KMS-11 (cell line): ENCODE results near the gene SEC14L3.
"Not testable (repeated sequence)": the region's sequence is repeated elsewhere in the genome, so short reads cannot be mapped to it uniquely, and the experiment has no call there.

Experiments used
- H2AFZ ChIP-seq: fragments of 200-600 bp; sonication (generic); 2 replicates; pipeline ENCODE4 v1.6.1; 2016; ENCODE audit warnings: antibody characterized with exemption, mixed run types, low read depth
- H3K27ac ChIP-seq: fragments of 200-600 bp; sonication (generic); 2 replicates; pipeline ENCODE4 v1.6.1; 2016; ENCODE audit warnings: mild to moderate bottlenecking, mixed run types
- H3K27me3 ChIP-seq: fragments of 200-600 bp; sonication (generic); 2 replicates; pipeline ENCODE4 v1.6.1; 2017; ENCODE audit warnings: mild to moderate bottlenecking, low read depth, mixed run types, moderate library complexity; ENCODE audit not compliant: insufficient read depth
- H3K36me3 ChIP-seq: fragments of 200-600 bp; sonication (generic); 2 replicates; pipeline ENCODE4 v1.6.1; 2017; ENCODE audit warnings: mild to moderate bottlenecking, mixed run types; ENCODE audit not compliant: insufficient read depth
- H3K4me1 ChIP-seq: fragments of 200-600 bp; sonication (generic); 2 replicates; pipeline ENCODE4 v1.6.1; 2016; ENCODE audit warnings: mild to moderate bottlenecking, low read depth, mixed run types; ENCODE audit not compliant: poor library complexity, severe bottlenecking
- H3K4me2 ChIP-seq: fragments of 200-600 bp; sonication (generic); 2 replicates; pipeline ENCODE4 v1.7.0; 2016; ENCODE audit warnings: mild to moderate bottlenecking, mixed run types
- H3K4me3 ChIP-seq: fragments of 200-600 bp; sonication (generic); IDR thresholded peaks from 2 replicates; pipeline ENCODE4 v1.6.1; 2017; ENCODE audit warnings: low read depth, low read length, mixed read lengths; ENCODE audit not compliant: insufficient read depth
- H3K79me2 ChIP-seq: fragments of 200-600 bp; sonication (generic); 2 replicates; pipeline ENCODE4 v1.6.1; 2016; ENCODE audit warnings: low read depth, mixed run types; ENCODE audit not compliant: insufficient read depth
- H3K9ac ChIP-seq: fragments of 200-600 bp; sonication (generic); 2 replicates; pipeline ENCODE4 v1.6.1; 2016; ENCODE audit warnings: mild to moderate bottlenecking, mixed run types
- H4K20me1 ChIP-seq: fragments of 200-600 bp; sonication (generic); 2 replicates; pipeline ENCODE4 v1.6.1; 2016; ENCODE audit warnings: mild to moderate bottlenecking, mixed run types; ENCODE audit not compliant: insufficient read depth
- TF ChIP-seq, protein P1 (sequence below): fragments of 200-600 bp; sonication (generic); conservative IDR thresholded peaks from 2 replicates; pipeline ENCODE4 v1.6.1; 2017; ENCODE audit warnings: low read depth, mild to moderate bottlenecking, antibody characterized with exemption, low read length, moderate library complexity, mixed read lengths

SEC14L3 gene

DNA sequence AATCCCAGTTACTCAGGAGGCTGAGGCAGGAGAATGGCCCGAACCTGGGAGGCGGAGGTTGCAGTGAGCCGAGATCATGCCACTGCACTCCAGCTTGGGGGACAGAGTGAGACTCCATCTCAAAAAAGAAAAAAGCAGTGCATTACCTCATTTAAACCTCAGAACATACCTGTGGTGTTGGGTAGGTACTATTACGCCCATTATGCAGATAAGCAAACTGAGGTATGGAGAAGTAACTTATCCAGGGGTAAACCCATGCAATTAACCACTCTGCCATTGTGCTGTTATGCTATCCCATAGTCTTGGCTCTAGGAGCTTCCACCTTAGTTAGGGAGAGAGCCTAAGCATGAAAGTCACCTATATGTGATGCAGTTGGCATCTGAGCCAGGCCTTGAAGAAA is 2.3 kb upstream of the SEC14L3 start:
- H3K27me3 ChIP-seq: peaks cover 71% of the 10 kb centered on the region; the same call in 1 of the 2 replicates
- no peaks in the 10 kb centered on the region for H4K20me1 ChIP-seq
- TF ChIP-seq, protein P1, sequence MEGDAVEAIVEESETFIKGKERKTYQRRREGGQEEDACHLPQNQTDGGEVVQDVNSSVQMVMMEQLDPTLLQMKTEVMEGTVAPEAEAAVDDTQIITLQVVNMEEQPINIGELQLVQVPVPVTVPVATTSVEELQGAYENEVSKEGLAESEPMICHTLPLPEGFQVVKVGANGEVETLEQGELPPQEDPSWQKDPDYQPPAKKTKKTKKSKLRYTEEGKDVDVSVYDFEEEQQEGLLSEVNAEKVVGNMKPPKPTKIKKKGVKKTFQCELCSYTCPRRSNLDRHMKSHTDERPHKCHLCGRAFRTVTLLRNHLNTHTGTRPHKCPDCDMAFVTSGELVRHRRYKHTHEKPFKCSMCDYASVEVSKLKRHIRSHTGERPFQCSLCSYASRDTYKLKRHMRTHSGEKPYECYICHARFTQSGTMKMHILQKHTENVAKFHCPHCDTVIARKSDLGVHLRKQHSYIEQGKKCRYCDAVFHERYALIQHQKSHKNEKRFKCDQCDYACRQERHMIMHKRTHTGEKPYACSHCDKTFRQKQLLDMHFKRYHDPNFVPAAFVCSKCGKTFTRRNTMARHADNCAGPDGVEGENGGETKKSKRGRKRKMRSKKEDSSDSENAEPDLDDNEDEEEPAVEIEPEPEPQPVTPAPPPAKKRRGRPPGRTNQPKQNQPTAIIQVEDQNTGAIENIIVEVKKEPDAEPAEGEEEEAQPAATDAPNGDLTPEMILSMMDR: no peak

DNA sequence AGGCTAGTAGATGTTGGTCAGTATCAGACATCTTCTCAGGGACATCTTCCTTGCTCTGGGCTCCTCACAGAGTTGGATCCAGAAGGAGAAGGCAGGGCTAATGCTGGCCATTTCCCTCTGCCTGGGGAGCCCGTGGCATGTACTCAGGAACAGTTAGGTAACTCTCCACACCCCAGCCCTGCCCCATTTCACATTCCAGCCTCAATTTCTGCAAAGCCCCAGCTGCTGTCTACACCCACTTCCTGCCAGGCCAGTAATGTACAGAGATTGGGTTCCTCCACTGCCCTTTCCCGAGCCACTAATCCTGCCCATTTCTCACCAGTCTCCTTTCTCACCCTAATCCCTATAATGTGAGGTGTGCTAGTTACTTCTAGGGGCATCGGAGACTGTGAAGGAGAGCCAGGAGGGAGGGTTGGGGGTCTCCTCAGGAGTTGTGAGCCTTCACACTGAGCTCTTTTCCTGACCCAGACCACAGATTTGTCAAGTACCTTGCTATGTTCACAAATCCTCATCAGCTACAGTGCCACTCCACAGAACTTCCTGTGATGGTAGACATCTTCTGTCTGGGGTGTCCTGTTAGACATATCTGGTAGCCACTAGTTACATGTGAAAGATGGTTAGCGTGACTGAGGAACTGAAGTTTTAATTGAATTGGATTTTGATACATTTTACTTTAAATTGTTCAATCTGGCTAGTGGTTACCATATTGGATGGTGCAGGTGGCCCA is 1.3 kb upstream of the SEC14L3 start:
- H3K4me2 ChIP-seq: no peak overlapping the region

More for the DNA sequence above, 2.3 kb upstream of the SEC14L3 start:
- H3K9ac ChIP-seq: no peak overlapping the region
- H3K79me2 ChIP-seq: no peaks in the 10 kb centered on the region
- no peak overlapping the region for H2AFZ ChIP-seq
- no peak overlapping the region for H3K4me2 ChIP-seq
- no peak overlapping the region for H3K4me3 ChIP-seq
- no peak overlapping the region for H3K27ac ChIP-seq
- H3K4me1 ChIP-seq: no peaks in the 10 kb centered on the region
- H3K36me3 ChIP-seq: no peaks in the 10 kb centered on the region

DNA sequence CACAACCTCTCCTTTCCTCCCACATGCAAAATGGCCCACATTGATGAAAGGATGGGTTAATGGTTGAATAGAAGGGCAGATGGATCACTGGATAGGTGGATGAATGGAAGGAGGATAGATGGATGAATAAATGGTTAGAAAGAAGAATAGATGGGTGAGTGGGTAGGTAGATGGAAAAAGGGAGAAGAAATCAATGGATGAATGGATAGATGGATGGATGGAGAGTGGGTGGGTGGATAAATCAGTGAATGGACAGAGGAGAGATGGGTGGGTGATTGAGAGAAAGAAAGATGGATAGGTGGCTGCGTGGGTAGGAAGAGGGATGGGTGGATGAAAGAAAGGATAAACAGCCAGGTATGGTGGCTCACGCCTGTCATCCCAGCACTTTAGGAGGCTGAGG is 1.2 kb downstream of the SEC14L3 start:
- Histone ChIP-seq H2AFZ (no peak overlapping the region), H3K27me3 (peaks cover 62% of the 10 kb centered on the region; the same call in 1 of the 2 replicates), H4K20me1 (no peaks in the 10 kb centered on the region), H3K79me2 (no peaks in the 10 kb centered on the region), H3K4me3 (no peak overlapping the region), H3K36me3 (no peaks in the 10 kb centered on the region), H3K4me1 (no peaks in the 10 kb centered on the region), H3K9ac (no peak overlapping the region), H3K27ac (no peak overlapping the region), H3K4me2 (no peak overlapping the region)
- TF ChIP-seq, protein P1: no peak

More for the DNA sequence above, 1.3 kb upstream of the SEC14L3 start:
- no peak overlapping the region for H3K4me3 ChIP-seq
- no peak overlapping the region for H3K27ac ChIP-seq
- TF ChIP-seq, protein P1: no peak
- H3K79me2 ChIP-seq: no peaks in the 10 kb centered on the region
- H2AFZ ChIP-seq: no peak overlapping the region
- H3K27me3 ChIP-seq: peaks cover 66% of the 10 kb centered on the region; the same call in 1 of the 2 replicates
- no peaks in the 10 kb centered on the region for H3K36me3 ChIP-seq
- H3K9ac ChIP-seq: no peak overlapping the region
- H3K4me1 ChIP-seq: no peaks in the 10 kb centered on the region
- no peaks in the 10 kb centered on the region for H4K20me1 ChIP-seq

DNA sequence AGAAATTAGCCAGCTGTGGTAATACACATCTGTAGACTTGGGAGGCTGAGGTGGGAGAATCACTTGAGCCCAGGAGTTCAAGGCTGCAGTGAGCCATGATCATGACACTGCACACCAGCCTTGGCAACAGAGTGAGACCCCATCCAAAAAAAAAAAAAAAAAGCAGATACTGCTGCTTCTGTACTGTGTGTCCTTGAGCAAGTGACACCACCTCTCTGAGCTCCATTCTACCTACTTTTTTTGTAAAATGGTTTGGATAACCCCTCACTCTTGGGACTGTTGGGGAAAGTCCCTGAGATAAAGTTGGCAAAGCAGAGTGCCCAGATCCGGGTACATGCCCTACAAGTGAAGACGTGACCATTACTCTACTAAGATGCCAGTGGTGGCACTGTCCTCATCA is 2.7 kb downstream of the SEC14L3 start:
- no peak overlapping the region for H3K27ac ChIP-seq

DNA sequence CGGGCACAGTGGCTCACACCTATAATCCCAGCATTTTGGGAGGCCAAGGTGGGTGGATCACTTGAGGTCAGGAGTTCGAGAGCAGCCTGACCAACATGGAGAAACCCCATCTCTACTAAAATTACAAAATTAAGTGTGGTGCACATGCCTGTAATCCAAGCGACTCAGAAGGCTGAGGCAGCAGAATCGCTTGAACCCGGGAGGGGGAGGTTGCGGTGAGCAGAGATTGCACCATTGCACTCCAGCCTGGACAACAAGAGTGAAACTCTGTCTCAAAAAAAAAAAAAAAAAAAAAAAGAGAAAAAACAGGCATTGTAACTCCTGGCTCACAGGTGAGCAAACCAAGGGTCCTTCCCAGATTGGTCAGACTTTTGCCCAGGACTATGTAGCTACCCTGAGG is 11.3 kb downstream of the SEC14L3 start:
- not testable (repeated sequence) for H3K79me2 ChIP-seq, H3K27ac ChIP-seq, H3K27me3 ChIP-seq, H2AFZ ChIP-seq, H3K4me3 ChIP-seq, H3K9ac ChIP-seq, H3K4me2 ChIP-seq, H4K20me1 ChIP-seq, H3K36me3 ChIP-seq
- peaks cover 14% of the 10 kb centered on the region for H3K4me1 ChIP-seq

More for the DNA sequence above, 2.7 kb downstream of the SEC14L3 start:
- H3K79me2 ChIP-seq: no peaks in the 10 kb centered on the region
- no peak overlapping the region for H3K9ac ChIP-seq
- peaks cover 54% of the 10 kb centered on the region; the same call in 1 of the 2 replicates for H3K27me3 ChIP-seq
- no peaks in the 10 kb centered on the region for H3K36me3 ChIP-seq
- TF ChIP-seq, protein P1: no peak
- no peaks in the 10 kb centered on the region for H4K20me1 ChIP-seq
- H2AFZ ChIP-seq: no peak overlapping the region
- no peak overlapping the region for H3K4me2 ChIP-seq
- no peaks in the 10 kb centered on the region for H3K4me1 ChIP-seq
- H3K4me3 ChIP-seq: no peak overlapping the region
